Measurements from ENCODE around the gene LUC7L3.
"Not testable (repeated sequence)": the region's sequence is repeated elsewhere in the genome, so short reads cannot be mapped to it uniquely, and the experiment has no call there.

LUC7L3 gene

GRCh38 chr17:50708050-50709000, 11.1 kb upstream of the LUC7L3 start:
- in situ Hi-C loops (cut with HindIII; ENCODE audit: low sequenced_read_pairs): no loop called here

GRCh38 chr17:50709053-50709452, 10.3 kb upstream of the LUC7L3 start:
- in situ Hi-C loops (cut with HindIII; ENCODE audit: low sequenced_read_pairs): not testable (repeated sequence)

- in situ Hi-C loops (cut with HindIII; ENCODE audit: low sequenced_read_pairs): no loop called here
Measured at GRCh38 chr17:50710025-50710424, 9.4 kb upstream of the LUC7L3 start.

- in situ Hi-C loops (cut with HindIII; ENCODE audit: low sequenced_read_pairs): no loop called here
Measured at GRCh38 chr17:50710650-50711049, 8.8 kb upstream of the LUC7L3 start.

- in situ Hi-C loops (cut with HindIII; ENCODE audit: low sequenced_read_pairs): no loop called here
Measured at GRCh38 chr17:50712641-50713040, 6.8 kb upstream of the LUC7L3 start.

GRCh38 chr17:50715471-50715870, 3.9 kb upstream of the LUC7L3 start:
- in situ Hi-C loops (cut with HindIII; ENCODE audit: low sequenced_read_pairs): no loop called here

GRCh38 chr17:50719924-50720794, 756 bp downstream of the LUC7L3 start:
- in situ Hi-C loops (cut with HindIII; ENCODE audit: low sequenced_read_pairs): no loop called here

GRCh38 chr17:50721194-50722010, 2.0 kb downstream of the LUC7L3 start:
- in situ Hi-C loops (cut with HindIII; ENCODE audit: low sequenced_read_pairs): no loop called here

GRCh38 chr17:50722746-50723145, 3.3 kb downstream of the LUC7L3 start:
- in situ Hi-C loops (cut with HindIII; ENCODE audit: low sequenced_read_pairs): no loop called here

- in situ Hi-C loops (cut with HindIII; ENCODE audit: low sequenced_read_pairs): not testable (repeated sequence)
Measured at GRCh38 chr17:50724622-50725021, 5.2 kb downstream of the LUC7L3 start.

- in situ Hi-C loops (cut with HindIII; ENCODE audit: low sequenced_read_pairs): no loop called here
Measured at GRCh38 chr17:50725769-50726655, 6.6 kb downstream of the LUC7L3 start.

- in situ Hi-C loops (cut with HindIII; ENCODE audit: low sequenced_read_pairs): no loop called here
Measured at GRCh38 chr17:50728112-50728429, 8.7 kb downstream of the LUC7L3 start.

- in situ Hi-C loops (cut with HindIII; ENCODE audit: low sequenced_read_pairs): no loop called here
Measured at GRCh38 chr17:50728881-50729765, 9.7 kb downstream of the LUC7L3 start.

GRCh38 chr17:50731575-50732460, 12.4 kb downstream of the LUC7L3 start:
- in situ Hi-C loops (cut with HindIII; ENCODE audit: low sequenced_read_pairs): no loop called here

- in situ Hi-C loops (cut with HindIII; ENCODE audit: low sequenced_read_pairs): no loop called here
Measured at GRCh38 chr17:50735287-50735686, 15.9 kb downstream of the LUC7L3 start.

GRCh38 chr17:50737118-50737698, 17.8 kb downstream of the LUC7L3 start:
- in situ Hi-C loops (cut with HindIII; ENCODE audit: low sequenced_read_pairs): no loop called here

- in situ Hi-C loops (cut with HindIII; ENCODE audit: low sequenced_read_pairs): no loop called here
Measured at GRCh38 chr17:50739098-50739497, 19.7 kb downstream of the LUC7L3 start.

- in situ Hi-C loops (cut with HindIII; ENCODE audit: low sequenced_read_pairs): no loop called here
Measured at GRCh38 chr17:50745631-50746030, 26.2 kb downstream of the LUC7L3 start.
